NCI-H82 treated with DMSO at 0.1 percent for 48 hours (cell line): ENCODE data around the gene CCM2L.
"Not testable (repeated sequence)": the region's sequence is repeated elsewhere in the genome, so short reads cannot be mapped to it uniquely, and the experiment has no call there.

ENCODE experiments used
- DNase-seq: peaks from one replicate; lab custom pipeline; 2025; ENCODE audit not compliant: unreplicated experiment; lab: John Stamatoyannopoulos, UW

Gene CCM2L

DNA sequence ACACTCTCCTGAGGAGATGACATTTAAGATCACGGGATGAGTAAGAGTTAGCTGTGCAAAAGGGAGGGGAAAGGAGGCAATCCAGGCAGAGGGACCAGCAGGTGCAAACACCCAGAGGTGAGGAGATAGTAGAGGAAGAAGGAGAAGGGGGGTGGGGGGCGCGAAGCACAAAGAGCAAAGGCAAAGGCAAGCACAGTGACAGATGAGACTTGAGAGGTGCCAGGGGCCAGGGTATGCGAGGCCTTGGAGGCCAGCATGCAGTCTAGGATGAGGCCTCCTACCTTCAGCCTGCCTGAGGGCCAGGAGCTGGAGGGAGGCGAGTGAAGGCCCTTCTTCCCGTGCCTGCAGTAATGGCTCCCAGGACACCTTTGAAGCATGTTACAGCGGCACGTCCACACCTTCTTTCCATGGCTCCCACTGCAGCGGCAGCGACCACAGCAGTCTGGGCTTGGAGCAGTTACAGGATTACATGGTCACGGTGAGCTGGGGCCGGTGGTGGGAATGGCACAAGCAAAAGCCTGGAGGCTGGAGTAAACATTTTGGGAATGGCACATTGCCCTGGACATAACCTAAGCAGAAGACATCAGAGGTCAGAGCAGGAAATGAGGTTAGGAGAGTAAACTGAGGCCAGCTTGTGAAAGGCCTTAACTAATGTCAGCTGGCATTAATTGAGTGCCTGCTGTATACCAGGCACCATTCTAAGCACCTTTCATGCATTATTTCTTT, 18.6 kb downstream of the CCM2L start:
- DNase-seq: peak; percentile 60

GRCh38 chr20:32029561-32029960, 19.3 kb downstream of the CCM2L start:
- no peak for DNase-seq

GRCh38 chr20:32031007-32031958, 21.0 kb downstream of the CCM2L start:
- peak; percentile 64 for DNase-seq

GRCh38 chr20:32033316-32033715, 23.1 kb downstream of the CCM2L start:
- DNase-seq: no peak

DNA sequence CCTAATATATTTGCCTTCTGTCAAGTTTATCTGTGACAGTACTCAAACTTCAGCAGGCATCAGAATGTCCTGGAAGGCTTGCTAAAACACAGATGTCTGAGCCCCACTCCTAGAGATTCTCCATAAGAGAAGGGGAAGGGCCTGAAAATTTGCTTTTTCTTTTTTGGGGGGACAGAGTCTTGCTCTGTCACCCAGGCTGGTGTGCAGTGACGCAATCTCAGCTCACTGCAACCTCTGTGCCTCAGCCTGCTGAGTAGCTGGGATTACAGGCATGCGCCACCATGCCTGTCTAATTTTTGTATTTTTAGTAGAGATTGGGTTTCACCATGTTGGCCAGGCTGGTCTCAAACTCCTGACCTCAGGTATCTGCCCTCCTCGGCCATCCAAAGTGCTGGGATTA, 23.5 kb downstream of the CCM2L start:
- not testable (repeated sequence) for DNase-seq

DNA sequence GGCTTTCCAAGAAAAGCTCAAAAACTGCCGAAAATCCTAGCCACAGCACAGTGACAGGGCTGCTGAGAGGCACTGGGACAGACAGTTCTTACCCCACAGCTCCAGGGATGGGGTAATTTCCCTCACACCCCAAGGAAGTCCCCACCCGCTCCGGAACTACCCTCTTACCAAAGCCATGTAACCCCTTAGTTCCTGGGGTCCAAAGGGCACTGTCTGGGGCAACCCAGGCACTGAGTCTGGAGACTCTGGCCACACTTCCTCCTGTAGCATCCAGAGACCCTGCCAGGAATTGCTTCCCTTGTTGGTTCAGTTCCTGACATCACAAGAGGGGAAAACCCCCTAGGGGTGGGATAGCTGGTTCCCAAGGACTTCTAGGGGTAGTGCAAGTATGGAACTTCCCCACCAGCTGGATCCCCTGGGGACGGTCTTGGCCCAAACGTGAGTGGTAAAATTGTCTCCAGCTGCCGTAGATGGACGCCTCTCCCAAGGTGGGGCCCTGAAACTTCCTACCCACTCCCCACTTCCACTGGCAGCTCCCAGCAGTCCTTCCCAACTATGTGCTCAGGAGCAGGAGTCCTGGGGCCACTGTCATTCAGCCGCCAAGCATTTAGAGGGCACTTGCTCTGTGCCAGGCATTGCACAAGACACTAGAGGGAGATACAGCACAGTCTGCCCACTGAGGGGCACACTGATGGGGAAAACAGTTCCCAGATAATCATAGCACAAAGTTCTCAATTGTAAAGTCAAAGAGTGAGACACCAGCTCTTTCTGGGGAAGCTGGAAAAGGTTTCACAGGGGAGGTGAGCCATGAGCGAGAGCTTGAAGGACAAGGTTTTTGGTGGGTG, 24.6 kb downstream of the CCM2L start:
- DNase-seq: no peak

DNA sequence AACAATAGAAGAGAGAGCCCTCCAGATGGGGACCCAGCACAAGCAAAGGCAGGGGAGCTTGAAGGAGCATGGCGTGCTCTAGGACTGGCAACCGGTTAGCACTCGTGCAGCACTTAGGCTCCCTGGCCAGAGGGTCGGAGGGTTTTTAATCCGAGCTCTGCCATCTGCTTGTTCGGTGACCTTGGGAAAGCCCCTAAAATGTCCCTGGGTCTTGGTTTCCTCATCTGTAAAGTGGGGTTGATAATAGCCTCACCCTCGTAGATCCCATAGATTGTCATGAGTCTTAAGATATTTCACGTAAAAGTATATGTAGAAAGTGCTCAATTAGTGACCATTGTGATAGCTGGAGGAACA, 25.2 kb downstream of the CCM2L start:
- no peak for DNase-seq

GRCh38 chr20:32036252-32036651, 26.0 kb downstream of the CCM2L start:
- no peak for DNase-seq

- no peak for DNase-seq
Measured at GRCh38 chr20:32036716-32037485, 26.7 kb downstream of the CCM2L start.

DNA sequence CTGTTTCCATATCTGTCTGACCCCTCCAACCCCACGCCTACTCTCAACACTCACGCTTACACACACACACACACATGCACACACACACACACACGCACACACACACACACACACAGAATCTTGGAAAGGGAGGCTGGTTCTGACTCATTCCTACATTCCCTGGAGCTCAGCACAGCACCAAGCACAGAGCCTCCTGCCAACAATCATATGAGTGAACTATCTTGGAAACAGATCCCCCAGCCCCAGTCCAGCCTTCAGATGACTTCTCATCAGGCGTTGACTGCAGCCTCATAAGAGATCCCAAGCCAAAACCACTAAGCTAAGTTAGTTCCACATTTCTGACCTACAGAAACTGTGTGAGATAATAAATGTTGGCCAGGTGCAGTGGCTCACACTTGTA, 27.7 kb downstream of the CCM2L start:
- DNase-seq: no peak

DNA sequence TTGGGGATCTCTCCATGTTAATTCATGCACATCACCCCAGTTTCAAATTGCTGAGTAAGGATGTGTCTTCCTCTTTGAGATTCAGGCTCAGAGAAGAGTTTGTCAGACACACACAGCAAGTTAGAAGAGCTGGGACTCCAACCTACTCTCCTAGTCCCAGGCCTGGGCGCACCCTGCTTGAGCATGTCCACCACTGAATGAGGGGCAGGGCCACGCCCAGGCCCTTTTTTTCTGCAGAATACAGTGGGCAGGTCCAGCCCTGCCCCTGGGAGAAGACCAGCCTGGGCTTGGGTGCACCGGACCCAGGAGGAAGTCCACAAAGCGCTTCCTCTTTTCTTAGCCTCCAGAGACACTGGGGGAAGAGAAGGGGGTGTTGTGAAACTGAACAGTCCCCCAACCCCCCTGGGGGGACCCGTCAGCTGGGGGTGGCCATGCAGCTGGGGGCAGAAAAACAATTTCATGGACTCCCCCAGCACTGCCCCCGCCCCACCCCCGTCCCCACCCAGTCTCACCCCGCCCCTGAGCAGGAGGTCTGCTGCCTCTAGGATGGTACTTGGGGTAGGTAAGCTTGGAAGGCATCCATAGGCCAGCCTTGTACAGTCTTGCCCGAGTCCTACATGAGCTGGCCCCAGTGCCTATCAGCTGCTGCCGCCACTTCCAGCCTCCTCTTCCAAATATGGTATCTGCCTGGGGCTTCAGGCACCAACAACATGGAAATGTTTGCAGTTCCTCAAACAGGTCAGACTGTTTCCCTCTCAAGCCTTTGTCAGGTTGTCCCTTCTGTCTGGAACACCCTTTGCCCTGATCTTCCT, 30.1 kb downstream of the CCM2L start:
- DNase-seq: no peak

DNA sequence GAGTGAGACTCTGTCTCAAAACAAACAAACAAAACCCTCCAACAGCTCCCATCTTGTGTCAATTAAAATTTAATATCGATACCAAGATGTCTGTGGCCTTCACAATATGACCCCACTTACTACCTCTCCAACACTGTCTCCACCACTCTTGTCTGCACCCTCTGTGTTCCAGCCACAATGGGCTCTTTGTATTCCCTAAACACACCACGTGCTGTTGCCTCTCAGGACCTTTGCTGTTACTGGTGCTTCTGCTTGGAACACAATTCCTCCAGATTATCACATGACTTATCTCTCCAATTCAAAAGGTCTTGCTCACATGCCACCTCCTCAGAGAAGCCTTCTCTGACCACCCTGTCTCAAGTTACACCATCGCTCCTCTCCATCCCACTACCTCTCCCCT, 35.8 kb downstream of the CCM2L start:
- DNase-seq: no peak

- DNase-seq: no peak
Measured at GRCh38 chr20:32050324-32050841, 40.1 kb downstream of the CCM2L start.

GRCh38 chr20:32050851-32051556, 40.8 kb downstream of the CCM2L start:
- no peak for DNase-seq

GRCh38 chr20:32051720-32052089, 41.5 kb downstream of the CCM2L start:
- no peak for DNase-seq

- DNase-seq: no peak
Measured at GRCh38 chr20:32052090-32052777, 42.0 kb downstream of the CCM2L start, which contains the start of gene HCK. Gene HCK (plus strand): TSS chr20:32052242.

GRCh38 chr20:32052778-32053362, 42.6 kb downstream of the CCM2L start:
- no peak for DNase-seq

GRCh38 chr20:32053648-32054047, 43.4 kb downstream of the CCM2L start:
- DNase-seq: no peak
